B cell (primary cell): ENCODE results near the gene PHACTR1.

ENCODE experiments used
- CTCF ChIP-seq: fragments of 200-600 bp; IDR thresholded peaks from one replicate; pipeline ENCODE4 v1.8.0; 2022; ENCODE audit warnings: antibody characterized with exemption, mild to moderate bottlenecking
- EZH2 ChIP-seq: IDR thresholded peaks from 2 replicates; pipeline ENCODE4 v1.6.1; 2012; ENCODE audit warnings: borderline replicate concordance, low read depth, mild to moderate bottlenecking, moderate library complexity, low read length; ENCODE audit not compliant: insufficient read depth, poor library complexity, severe bottlenecking

DNA sequence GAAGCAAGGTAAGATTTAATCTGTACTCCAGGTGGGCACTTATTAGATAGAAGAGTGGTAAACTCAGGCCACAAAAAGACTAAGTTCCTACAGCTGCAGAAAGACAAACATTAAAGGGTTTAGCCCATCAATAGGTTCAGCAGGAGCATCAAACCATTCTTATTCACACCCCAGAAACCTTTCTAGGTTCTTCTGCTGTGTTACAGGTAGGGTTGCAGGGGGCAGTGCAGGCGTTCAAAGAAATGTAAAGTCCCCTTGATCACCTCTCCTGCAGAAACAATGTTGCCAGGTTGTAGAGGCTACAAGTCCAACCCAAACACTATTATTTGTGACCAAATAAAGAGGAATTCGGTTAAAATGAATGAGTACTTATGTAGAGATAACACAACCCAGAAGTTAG lies 31.8 kb downstream of the PHACTR1 start:
- no peak for TF ChIP-seq CTCF
- no peak for TF ChIP-seq EZH2
